GM12875 (cell line): ENCODE results near the gene HNRNPDL.

Experiments used
- H3K4me3 ChIP-seq: one replicate; pipeline ENCODE4 v1.5.1; 2011; ENCODE audit warnings: low read depth, low read length, control low read depth
- CTCF ChIP-seq: IDR thresholded peaks from 2 replicates; pipeline ENCODE4 v1.5.1; 2011; ENCODE audit warnings: low read depth, mild to moderate bottlenecking, control low read depth, inconsistent platforms, low read length, moderate library complexity, borderline replicate concordance; ENCODE audit not compliant: insufficient read depth

The HNRNPDL gene

DNA sequence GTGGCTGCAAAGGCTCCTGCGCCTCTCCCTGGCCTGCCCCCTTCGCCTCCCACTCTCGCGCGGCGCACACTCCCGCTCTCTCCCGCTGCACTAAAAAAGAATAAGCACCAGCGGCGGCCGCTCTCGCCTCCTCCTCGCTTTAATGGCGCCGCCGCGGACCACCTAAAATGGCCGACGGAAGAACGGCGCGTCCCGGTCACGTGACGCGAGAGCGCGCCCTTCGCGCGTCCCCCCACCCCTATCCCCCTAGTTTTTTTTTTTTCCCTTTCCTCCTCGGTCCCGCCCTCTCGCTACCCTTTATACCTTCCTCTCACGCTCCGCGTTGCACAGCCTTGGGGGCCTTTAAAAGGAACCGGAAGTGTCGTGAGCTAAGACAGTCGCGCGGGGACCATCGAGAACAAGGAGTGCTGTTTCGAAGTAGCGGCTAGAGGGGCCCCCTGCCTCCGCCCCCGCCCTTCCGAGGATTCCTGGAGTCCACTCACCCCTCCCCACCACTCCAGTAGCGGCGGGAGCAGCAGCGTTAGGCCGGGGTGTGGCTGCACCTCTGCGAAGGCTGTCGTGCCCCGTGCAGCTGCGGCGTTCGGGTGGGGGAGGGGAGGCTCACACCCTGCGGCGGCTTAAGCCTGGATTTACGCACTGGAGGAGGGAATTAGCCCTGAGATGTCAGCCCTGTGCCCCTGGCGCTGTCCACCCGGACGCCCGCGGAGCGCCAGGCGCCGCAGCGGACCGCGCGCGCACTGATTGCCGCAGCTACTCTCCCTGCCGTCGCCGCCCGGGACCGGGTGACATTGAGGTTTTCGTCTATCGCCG lies 56.2 kb downstream of the HNRNPDL start, which contains the start of gene HNRNPD:
Gene HNRNPD, minus strand, starts transcription at position 176 of the 810 bp plus-strand sequence. CDS start 313 bp downstream, outside the sequence.
- TF ChIP-seq CTCF = no peak
- H3K4me3 ChIP-seq = peak within 1 kb of the TSS; percentile 98

DNA sequence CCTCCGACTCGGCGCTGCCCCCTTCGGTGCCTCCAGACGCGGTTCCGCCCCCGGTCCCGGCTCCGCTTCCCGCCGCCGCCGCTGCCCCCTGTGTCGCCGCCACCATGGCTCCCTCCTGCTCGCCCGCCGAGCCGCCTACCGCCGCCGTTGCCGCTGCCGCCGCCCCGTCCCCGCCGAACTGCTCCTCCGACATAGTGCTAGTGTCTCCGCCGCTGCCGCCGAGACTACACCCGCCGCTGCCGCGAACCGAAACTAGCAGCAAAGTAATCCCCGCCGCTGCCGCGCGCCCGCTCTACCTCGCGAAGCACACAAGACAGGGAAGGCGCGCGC lies 56.8 kb downstream of the HNRNPDL start:
- H3K4me3 ChIP-seq = peak overlapping the region; percentile 98
- TF ChIP-seq CTCF = no peak
